IPS DF 6.9 (cell line): ENCODE data around the gene RNF4.
"Not testable (repeated sequence)": the region's sequence is repeated elsewhere in the genome, so short reads cannot be mapped to it uniquely, and the experiment has no call there.

ENCODE experiments used
- DNase-seq: peaks from one replicate; pipeline ENCODE4 v3.0.0-alpha.2; 2013; ENCODE audit warnings: low read depth, low spot score
- H3K27ac ChIP-seq: one replicate; pipeline ENCODE4 v1.5.1; 2013; ENCODE audit warnings: low read length, control low read depth
- H3K27me3 ChIP-seq: 2 replicates; pipeline ENCODE4 v1.6.1; 2013; ENCODE audit warnings: mild to moderate bottlenecking, low read length; ENCODE audit not compliant: control insufficient read depth, insufficient read depth
- H3K36me3 ChIP-seq: 2 replicates; pipeline ENCODE4 v1.6.1; 2013; ENCODE audit warnings: low read length; ENCODE audit not compliant: control insufficient read depth, insufficient read depth
- H3K4me1 ChIP-seq: 2 replicates; pipeline ENCODE4 v1.6.1; 2013; ENCODE audit warnings: low read length; ENCODE audit not compliant: control insufficient read depth, insufficient read depth
- H3K4me3 ChIP-seq: 2 replicates; pipeline ENCODE4 v1.5.1; 2013; ENCODE audit warnings: mild to moderate bottlenecking, low read length
- H3K9me3 ChIP-seq: 2 replicates; pipeline ENCODE4 v1.6.1; 2013; ENCODE audit warnings: low read length, inconsistent platforms; ENCODE audit not compliant: control insufficient read depth, insufficient read depth
- WGBS: extraction: QIAGEN DNeasy Blood & Tissue Kit; methylation state at CpG from one replicate; pipeline ENCODE4 v1.1.7; 2013; ENCODE audit warnings: mixed read lengths, missing lambda C conversion rate; ENCODE audit not compliant: insufficient read length, insufficient coverage; 5-methylcytosine and 5-hydroxymethylcytosine counted together

The RNF4 gene

GRCh38 chr4:2427383-2428334, 41.2 kb upstream of the RNF4 start:
- WGBS = no CpG with 5 or more reads among the region's 23 CpGs
- Histone ChIP-seq H3K36me3 (no peaks in the 10 kb centered on the region), H3K9me3 (no peaks in the 10 kb centered on the region), H3K27me3 (no peaks in the 10 kb centered on the region), H3K27ac (no peak overlapping the region), H3K4me3 (no peak overlapping the region), H3K4me1 (no peaks in the 10 kb centered on the region; the same call in 1 of the 2 replicates)
- no peak for DNase-seq

- Histone ChIP-seq H3K9me3 (no peaks in the 10 kb centered on the region), H3K4me3 (no peak overlapping the region), H3K4me1 (no peaks in the 10 kb centered on the region; the same call in 1 of the 2 replicates), H3K36me3 (no peaks in the 10 kb centered on the region), H3K27ac (no peak overlapping the region), H3K27me3 (no peaks in the 10 kb centered on the region)
- no peak for DNase-seq
- WGBS = no CpG with 5 or more reads among the region's 25 CpGs
Observed at GRCh38 chr4:2428496-2429213, 40.3 kb upstream of the RNF4 start.

- not testable (repeated sequence) for H3K36me3 ChIP-seq, DNase-seq, H3K27me3 ChIP-seq, H3K27ac ChIP-seq, H3K4me1 ChIP-seq, H3K9me3 ChIP-seq, H3K4me3 ChIP-seq
- WGBS = no CpG with 5 or more reads among the region's 49 CpGs
Observed at GRCh38 chr4:2429945-2430757, 38.8 kb upstream of the RNF4 start.

GRCh38 chr4:2432004-2432403, 36.9 kb upstream of the RNF4 start:
- Histone ChIP-seq H3K27me3 (no peaks in the 10 kb centered on the region), H3K27ac (no peak overlapping the region), H3K36me3 (no peaks in the 10 kb centered on the region), H3K4me3 (no peak overlapping the region), H3K9me3 (no peaks in the 10 kb centered on the region), H3K4me1 (no peaks in the 10 kb centered on the region; the same call in 1 of the 2 replicates)
- DNase-seq = no peak

GRCh38 chr4:2432991-2433530, 35.8 kb upstream of the RNF4 start:
- no peak overlapping the region for H3K4me3 ChIP-seq
- no peaks in the 10 kb centered on the region for H3K36me3 ChIP-seq
- DNase-seq = no peak
- H3K27me3 ChIP-seq = no peaks in the 10 kb centered on the region
- no peak overlapping the region for H3K27ac ChIP-seq
- H3K4me1 ChIP-seq = no peaks in the 10 kb centered on the region; the same call in 1 of the 2 replicates
- no peaks in the 10 kb centered on the region for H3K9me3 ChIP-seq
- WGBS = no CpG with 5 or more reads among the region's 20 CpGs

GRCh38 chr4:2433609-2434350, 35.1 kb upstream of the RNF4 start:
- no peaks in the 10 kb centered on the region for H3K27me3 ChIP-seq
- no peaks in the 10 kb centered on the region for H3K4me1 ChIP-seq
- no peak for DNase-seq
- H3K36me3 ChIP-seq = no peaks in the 10 kb centered on the region
- H3K9me3 ChIP-seq = no peaks in the 10 kb centered on the region
- H3K4me3 ChIP-seq = no peak overlapping the region
- H3K27ac ChIP-seq = no peak overlapping the region
- WGBS = no CpG with 5 or more reads among the region's 29 CpGs

- WGBS = no CpG with 5 or more reads among the region's 9 CpGs
- Histone ChIP-seq H3K9me3 (no peaks in the 10 kb centered on the region), H3K27ac (no peak overlapping the region), H3K4me1 (no peaks in the 10 kb centered on the region), H3K4me3 (no peak overlapping the region), H3K36me3 (no peaks in the 10 kb centered on the region), H3K27me3 (no peaks in the 10 kb centered on the region)
- no peak for DNase-seq
Observed at GRCh38 chr4:2434420-2434819, 34.5 kb upstream of the RNF4 start.

GRCh38 chr4:2436301-2436700, 32.6 kb upstream of the RNF4 start:
- H3K27me3 ChIP-seq = no peaks in the 10 kb centered on the region
- H3K4me1 ChIP-seq = no peaks in the 10 kb centered on the region
- no peaks in the 10 kb centered on the region for H3K36me3 ChIP-seq
- no peak overlapping the region for H3K4me3 ChIP-seq
- WGBS = no CpG with 5 or more reads among the region's 10 CpGs
- DNase-seq = no peak
- no peak overlapping the region for H3K27ac ChIP-seq
- no peaks in the 10 kb centered on the region for H3K9me3 ChIP-seq

GRCh38 chr4:2436761-2437474, 32.0 kb upstream of the RNF4 start:
- no CpG with 5 or more reads among the region's 30 CpGs for WGBS

More at GRCh38 chr4:2436761-2437474, 32.0 kb upstream of the RNF4 start:
- DNase-seq = no peak
- peaks cover 1% of the 10 kb centered on the region; the same call in 1 of the 2 replicates for H3K4me1 ChIP-seq
- H3K4me3 ChIP-seq = no peak overlapping the region
- H3K36me3 ChIP-seq = no peaks in the 10 kb centered on the region
- H3K9me3 ChIP-seq = no peaks in the 10 kb centered on the region
- H3K27ac ChIP-seq = no peak overlapping the region
- no peaks in the 10 kb centered on the region for H3K27me3 ChIP-seq
